GM12872 (cell line): ENCODE measurements around the gene ANXA4.

Experiments
- CTCF ChIP-seq: IDR thresholded peaks from 3 replicates; pipeline ENCODE4 v1.5.1; 2011; ENCODE audit warnings: low read depth, mild to moderate bottlenecking, low read length, moderate library complexity; ENCODE audit not compliant: insufficient read depth

ANXA4 gene

GRCh38 chr2:69700381-69700780, 41.6 kb upstream of the ANXA4 start:
- TF ChIP-seq CTCF: no peak

- no peak for TF ChIP-seq CTCF
Observed at GRCh38 chr2:69701100-69701945, 40.6 kb upstream of the ANXA4 start.

- no peak for TF ChIP-seq CTCF
Observed at GRCh38 chr2:69703189-69703588, 38.7 kb upstream of the ANXA4 start.

- TF ChIP-seq CTCF: no peak
Observed at GRCh38 chr2:69704446-69704845, 37.5 kb upstream of the ANXA4 start.

- TF ChIP-seq CTCF: no peak
Observed at GRCh38 chr2:69709290-69709689, 32.6 kb upstream of the ANXA4 start.

GRCh38 chr2:69711971-69712370, 30.0 kb upstream of the ANXA4 start:
- TF ChIP-seq CTCF: no peak

GRCh38 chr2:69714024-69714423, 27.9 kb upstream of the ANXA4 start:
- no peak for TF ChIP-seq CTCF
